COLO668 (cell line): Measurements from ENCODE around the gene FAM149A.
A peak's percentile ranks its signal among the peaks of the same experiment; 100 is the strongest.

ENCODE experiments used
- DNase-seq: peaks from one replicate; lab custom pipeline; 2025; ENCODE audit not compliant: unreplicated experiment; lab: John Stamatoyannopoulos, UW

Gene FAM149A

DNA sequence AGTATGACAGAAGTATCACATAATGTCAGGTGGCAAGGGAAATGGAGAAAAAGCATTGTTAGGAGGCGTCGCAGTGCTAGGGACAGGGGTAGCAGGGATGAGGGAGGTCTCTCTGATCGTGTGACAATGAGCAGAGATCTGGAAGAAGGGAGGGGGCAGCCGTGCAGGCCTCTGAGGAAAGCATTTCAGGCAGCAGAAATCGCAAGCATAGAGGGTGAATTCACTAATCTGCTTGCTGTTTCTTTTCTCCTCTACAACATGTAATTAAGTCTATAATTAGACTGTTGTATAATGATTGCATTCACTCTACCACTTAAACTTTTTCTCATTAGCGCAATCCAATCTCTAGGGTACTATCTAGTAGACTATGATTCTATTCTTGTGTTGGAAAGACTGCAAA is 96.0 kb downstream of the FAM149A start:
- DNase-seq = no peak

DNA sequence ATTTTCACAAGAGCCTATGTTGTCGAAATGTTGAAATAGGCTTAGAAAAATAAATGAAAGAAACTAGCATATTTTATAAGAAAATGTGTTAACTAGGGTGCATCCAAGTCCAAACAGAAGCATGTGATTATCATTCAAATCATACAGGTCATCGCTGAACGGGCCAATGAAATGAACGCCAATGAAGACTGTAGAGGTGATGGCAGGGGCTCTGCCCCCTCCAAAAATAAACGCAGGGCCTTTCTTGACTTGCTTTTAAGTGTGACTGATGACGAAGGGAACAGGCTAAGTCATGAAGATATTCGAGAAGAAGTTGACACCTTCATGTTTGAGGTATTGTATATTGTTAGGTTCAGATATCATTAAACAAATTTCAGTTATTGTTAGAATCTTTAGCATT is 96.5 kb downstream of the FAM149A start:
- no peak for DNase-seq

DNA sequence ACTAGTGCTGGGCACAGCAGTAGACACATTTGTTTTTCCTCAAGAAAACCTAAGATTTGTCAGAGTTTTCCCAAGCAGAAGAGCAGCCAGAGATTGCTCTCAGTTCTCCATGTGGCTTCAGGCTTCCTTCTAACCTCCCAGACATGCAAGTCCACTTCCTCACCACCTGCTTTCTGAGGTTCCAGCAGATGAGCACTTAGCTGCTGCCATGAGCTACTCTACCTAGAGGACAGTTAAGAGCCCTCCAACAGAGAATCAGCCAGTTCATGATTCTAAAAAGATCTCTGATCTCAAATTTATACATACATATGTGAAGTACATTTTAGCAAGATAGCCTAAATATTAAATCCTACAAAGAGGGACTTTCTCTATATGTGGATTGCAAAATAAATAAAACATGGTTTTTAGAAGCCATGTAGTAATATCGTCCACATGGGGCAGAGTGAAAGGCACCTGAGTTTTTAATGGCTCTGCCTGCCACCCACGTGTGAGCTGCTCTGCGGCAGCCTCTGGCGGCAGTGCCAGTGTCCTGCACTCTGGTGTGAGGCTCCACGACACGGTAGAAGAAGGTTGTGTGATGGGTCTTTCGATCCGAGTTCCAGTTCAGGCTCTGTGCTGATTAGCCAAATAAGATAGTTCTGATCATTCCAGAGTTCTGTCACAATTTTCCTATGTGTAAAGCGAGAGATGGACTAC is 97.2 kb downstream of the FAM149A start:
- DNase-seq = peak; percentile 57

GRCh38 chr4:186202490-186203140 is 98.1 kb downstream of the FAM149A start:
- DNase-seq = no peak

GRCh38 chr4:186203406-186203805 is 98.9 kb downstream of the FAM149A start:
- DNase-seq = no peak

- DNase-seq = no peak
Measured at GRCh38 chr4:186204103-186204559, 99.6 kb downstream of the FAM149A start.

- no peak for DNase-seq
Measured at GRCh38 chr4:186204686-186205085, 100.2 kb downstream of the FAM149A start.

GRCh38 chr4:186205156-186205555 is 100.7 kb downstream of the FAM149A start:
- DNase-seq = no peak

- DNase-seq = no peak
Measured at GRCh38 chr4:186216465-186217024, 112.0 kb downstream of the FAM149A start.

DNA sequence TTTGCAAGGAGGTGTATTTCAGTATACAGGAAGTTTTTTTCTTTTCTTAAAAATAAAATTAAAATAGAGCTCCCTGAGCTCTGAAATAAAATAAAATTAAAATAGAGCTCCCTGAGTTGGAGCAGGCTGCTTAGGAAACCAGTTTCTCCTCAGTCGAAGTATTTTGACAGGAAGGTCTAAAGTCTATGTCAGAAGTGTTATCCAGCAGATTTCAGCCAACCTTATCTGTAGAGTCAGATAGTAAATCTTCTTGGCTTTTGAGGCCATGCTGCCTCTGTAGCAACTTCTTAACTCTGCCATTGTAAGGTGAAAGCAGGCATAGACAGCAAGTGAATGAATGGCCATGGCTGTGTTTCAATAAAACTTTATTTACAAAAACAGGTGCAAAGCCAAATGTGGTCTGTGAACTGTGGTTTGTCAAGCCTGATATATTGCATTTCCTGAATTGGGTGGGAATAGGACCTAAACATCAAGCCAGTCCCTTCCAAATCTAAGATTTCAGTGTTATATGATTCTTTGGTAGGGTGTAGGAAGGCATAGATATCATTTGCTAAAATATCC is 113.3 kb downstream of the FAM149A start:
- DNase-seq = no peak

- no peak for DNase-seq
Measured at GRCh38 chr4:186221624-186222023, 117.1 kb downstream of the FAM149A start.
